Stomach (tissue), 4 donors: ENCODE results near the gene C1QB.
A peak's percentile ranks its signal among the peaks of the same experiment; 100 is the strongest.

Experiments
- CTCF ChIP-seq, 7 experiments: fragments of 450-650 bp in 4 of 7; fragments of 200-600 bp in 3 of 7; sonication (generic) in 3 of 7; IDR thresholded peaks; one replicate each; pipeline ENCODE4 v1.5.1; 2016 to 2019; ENCODE audit warnings: antibody characterized with exemption in 7 of 7, control low read depth in 2 of 7, mild to moderate bottlenecking in 1 of 7
- POLR2A ChIP-seq, 4 donors: fragments of 450-650 bp; IDR thresholded peaks; one replicate each; pipeline ENCODE4 v1.6.1; 2016; ENCODE audit warnings: antibody characterized with exemption in 4 of 4, control low read depth in 2 of 4, mild to moderate bottlenecking in 1 of 4, moderate library complexity in 1 of 4

GRCh38 chr1:22665752-22666151, 12.7 kb downstream of the C1QB start:
- peak in 2 of 7 experiments; percentile 3 to 16 for TF ChIP-seq CTCF (IDR thresholded peaks at IDR 0.05)
- TF ChIP-seq POLR2A (IDR thresholded peaks at IDR 0.05) = no peak
